ENCODE measurements around the gene GJA3. TPM values are rescaled to one million over a fixed set of nuclear protein-coding genes. Genes with fewer than 3 reads are reported as not detected.

Gene GJA3
- polyA plus RNA-seq, 1 experiment, result 2.4 TPM

DNA sequence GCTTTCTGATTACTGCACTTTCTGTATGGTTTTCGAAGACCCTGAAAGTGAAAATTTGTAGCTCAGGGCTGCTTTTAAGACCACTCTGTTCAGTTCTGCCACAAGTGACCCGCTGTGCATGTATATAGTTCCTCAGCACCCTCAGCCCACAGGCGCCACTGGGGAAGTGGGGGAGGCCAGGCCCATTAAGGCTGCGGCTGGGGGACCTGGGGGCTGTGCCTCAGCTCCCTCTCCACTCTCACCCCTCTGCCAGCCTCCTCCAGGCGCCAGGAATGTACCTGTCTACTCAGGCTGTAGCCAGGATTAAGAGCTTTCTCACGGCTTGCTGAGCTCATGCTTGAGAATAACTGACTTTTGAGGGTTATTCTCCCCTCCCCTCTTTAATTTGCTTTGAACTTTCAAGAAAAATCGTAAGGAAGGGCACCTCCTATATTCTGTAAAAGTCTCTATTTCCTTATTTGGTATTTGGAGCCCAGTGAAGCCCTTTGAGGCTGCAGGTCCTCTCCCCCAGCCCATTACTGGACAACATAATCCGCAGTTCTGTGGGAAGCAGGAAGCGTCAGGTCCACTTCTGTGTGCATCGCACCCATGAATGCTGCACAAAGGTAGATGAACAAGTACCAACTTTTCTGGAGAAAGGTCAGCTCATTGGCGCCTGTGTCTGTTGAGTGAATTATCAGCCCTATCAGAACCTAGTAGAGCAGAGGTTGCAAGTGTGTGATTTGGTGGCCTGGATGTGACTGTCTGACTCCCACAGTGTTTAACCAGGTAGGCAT is 29.6 kb downstream of the GJA3 start:
- H3K27me3 ChIP-seq (ENCODE audit: control insufficient read depth, insufficient read depth, low read length), result peaks cover 8% of the 10 kb centered on the region
- TF ChIP-seq, protein P1, sequence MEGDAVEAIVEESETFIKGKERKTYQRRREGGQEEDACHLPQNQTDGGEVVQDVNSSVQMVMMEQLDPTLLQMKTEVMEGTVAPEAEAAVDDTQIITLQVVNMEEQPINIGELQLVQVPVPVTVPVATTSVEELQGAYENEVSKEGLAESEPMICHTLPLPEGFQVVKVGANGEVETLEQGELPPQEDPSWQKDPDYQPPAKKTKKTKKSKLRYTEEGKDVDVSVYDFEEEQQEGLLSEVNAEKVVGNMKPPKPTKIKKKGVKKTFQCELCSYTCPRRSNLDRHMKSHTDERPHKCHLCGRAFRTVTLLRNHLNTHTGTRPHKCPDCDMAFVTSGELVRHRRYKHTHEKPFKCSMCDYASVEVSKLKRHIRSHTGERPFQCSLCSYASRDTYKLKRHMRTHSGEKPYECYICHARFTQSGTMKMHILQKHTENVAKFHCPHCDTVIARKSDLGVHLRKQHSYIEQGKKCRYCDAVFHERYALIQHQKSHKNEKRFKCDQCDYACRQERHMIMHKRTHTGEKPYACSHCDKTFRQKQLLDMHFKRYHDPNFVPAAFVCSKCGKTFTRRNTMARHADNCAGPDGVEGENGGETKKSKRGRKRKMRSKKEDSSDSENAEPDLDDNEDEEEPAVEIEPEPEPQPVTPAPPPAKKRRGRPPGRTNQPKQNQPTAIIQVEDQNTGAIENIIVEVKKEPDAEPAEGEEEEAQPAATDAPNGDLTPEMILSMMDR (IDR thresholded peaks at IDR 0.05; ENCODE audit: low read depth, low read length), result no peak
- H3K9me3 ChIP-seq (ENCODE audit: control insufficient read depth, insufficient read depth, low read length), result no peaks in the 10 kb centered on the region; the same call in 1 of the 2 replicates
- CTCF ChIA-PET, result no interaction called here
- H3K4me3 ChIP-seq (ENCODE audit: low read depth, low read length), result no peak overlapping the region
- DNase-seq (ENCODE audit: low read depth, low spot score), result no peak
- POLR2A ChIA-PET, result no interaction called here
- no peak overlapping the region for H3K27ac ChIP-seq (ENCODE audit: low read depth, low read length)

DNA sequence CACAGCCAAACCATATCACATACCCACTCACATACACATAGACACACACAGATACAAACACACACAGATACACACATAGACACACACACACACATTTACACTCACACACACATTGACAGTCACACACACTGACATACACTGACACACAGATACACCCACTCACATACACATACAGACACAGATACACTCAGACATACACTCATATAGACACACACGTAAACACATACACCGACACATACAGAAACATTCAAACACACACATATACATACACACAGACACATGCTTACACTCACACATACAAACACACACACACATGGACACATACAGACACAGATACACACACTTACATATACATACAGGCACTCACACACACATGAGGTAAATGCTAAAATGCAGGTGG is 30.2 kb downstream of the GJA3 start:
- ChIA-PET CTCF (no interaction called here), POLR2A (no interaction called here)
- H3K4me3 ChIP-seq (ENCODE audit: low read depth, low read length), result no peak overlapping the region
- peaks cover 8% of the 10 kb centered on the region for H3K27me3 ChIP-seq (ENCODE audit: control insufficient read depth, insufficient read depth, low read length)
- H3K9me3 ChIP-seq (ENCODE audit: control insufficient read depth, insufficient read depth, low read length), result no peaks in the 10 kb centered on the region; the same call in 1 of the 2 replicates
- H3K27ac ChIP-seq (ENCODE audit: low read depth, low read length), result no peak overlapping the region
- DNase-seq (ENCODE audit: low read depth, low spot score), result no peak
- TF ChIP-seq, protein P1 (IDR thresholded peaks at IDR 0.05; ENCODE audit: low read depth, low read length), result no peak

DNA sequence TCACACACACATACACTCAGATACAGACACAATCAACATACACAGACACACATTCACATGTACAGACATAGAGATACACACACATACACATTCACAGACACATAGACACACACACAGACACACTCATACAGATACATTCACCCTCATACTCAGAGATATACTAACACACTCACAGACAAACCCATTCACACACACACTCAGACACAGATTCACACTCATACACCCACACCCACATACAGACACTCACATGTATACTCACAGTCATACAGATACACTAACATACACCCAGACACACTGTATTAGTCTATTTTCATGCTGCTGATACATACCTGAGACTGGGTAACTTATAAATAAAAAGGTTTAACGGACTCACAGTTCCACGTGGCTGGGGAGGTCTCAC is 30.8 kb downstream of the GJA3 start:
- POLR2A ChIA-PET, result no interaction called here
- H3K9me3 ChIP-seq (ENCODE audit: control insufficient read depth, insufficient read depth, low read length), result no peaks in the 10 kb centered on the region; the same call in 1 of the 2 replicates
- CTCF ChIA-PET, result no interaction called here
- no peak overlapping the region for H3K27ac ChIP-seq (ENCODE audit: low read depth, low read length)
- no peak overlapping the region for H3K4me3 ChIP-seq (ENCODE audit: low read depth, low read length)
- peaks cover 8% of the 10 kb centered on the region for H3K27me3 ChIP-seq (ENCODE audit: control insufficient read depth, insufficient read depth, low read length)
- TF ChIP-seq, protein P1 (IDR thresholded peaks at IDR 0.05; ENCODE audit: low read depth, low read length), result no peak
- no peak for DNase-seq (ENCODE audit: low read depth, low spot score)

DNA sequence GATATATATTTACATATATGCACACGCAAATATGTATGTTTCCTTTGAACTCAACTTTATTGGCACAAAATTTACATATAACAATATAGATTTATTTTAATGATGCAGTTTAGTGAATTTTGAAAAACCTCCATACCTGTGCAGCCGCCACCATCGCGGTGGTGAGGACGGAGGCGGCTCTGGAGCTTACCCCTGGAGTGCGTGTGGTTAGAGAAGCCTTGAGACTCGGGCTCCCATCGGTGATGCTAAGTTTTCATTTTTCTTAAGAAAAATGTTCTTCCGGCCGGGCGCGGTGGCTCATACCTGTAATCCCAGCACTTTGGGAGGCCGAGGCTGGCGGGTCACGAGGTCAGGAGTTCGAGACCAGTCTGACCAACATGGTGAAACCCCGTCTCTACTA is 31.8 kb downstream of the GJA3 start:
- no peaks in the 10 kb centered on the region; the same call in 1 of the 2 replicates for H3K9me3 ChIP-seq (ENCODE audit: control insufficient read depth, insufficient read depth, low read length)
- H3K4me3 ChIP-seq (ENCODE audit: low read depth, low read length), result no peak overlapping the region
- DNase-seq (ENCODE audit: low read depth, low spot score), result no peak
- TF ChIP-seq, protein P1 (IDR thresholded peaks at IDR 0.05; ENCODE audit: low read depth, low read length), result no peak
- CTCF ChIA-PET, result no interaction called here
- POLR2A ChIA-PET, result no interaction called here
- peaks cover 8% of the 10 kb centered on the region for H3K27me3 ChIP-seq (ENCODE audit: control insufficient read depth, insufficient read depth, low read length)
- H3K27ac ChIP-seq (ENCODE audit: low read depth, low read length), result no peak overlapping the region

DNA sequence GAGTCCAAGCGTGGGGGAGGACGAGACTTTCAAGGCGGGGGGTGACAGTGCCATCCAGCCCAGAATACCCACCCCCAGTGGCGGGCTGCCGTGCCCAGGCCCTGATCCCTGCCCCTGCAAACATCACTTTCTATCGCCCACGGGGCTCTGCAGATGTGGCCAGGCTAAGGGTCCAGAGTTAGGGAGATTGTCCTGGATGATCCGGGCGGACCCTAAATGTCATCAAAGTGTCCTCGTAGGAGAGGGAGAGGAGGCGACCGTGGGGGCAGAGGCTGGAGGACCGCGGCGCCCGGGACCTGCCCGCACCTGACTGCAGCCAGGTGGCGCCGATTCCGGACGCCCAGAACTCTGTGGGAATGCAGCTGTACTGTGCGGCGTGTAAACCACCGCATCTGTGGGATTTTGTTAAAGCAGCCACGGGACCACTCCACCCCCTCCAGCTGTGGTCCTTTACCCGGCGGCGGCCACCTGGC is 32.4 kb downstream of the GJA3 start:
- ChIA-PET CTCF (interaction anchor here (0.8 to 1.5 kb wide), 3 partner anchors 9 to 38 kb away, joined by 3 to 5 read pairs (median 3); no protein-coding TSS in a partner anchor), POLR2A (interaction anchor here (1.1 kb wide), 1 partner anchor 35 kb away, joined by 4 read pairs; no protein-coding TSS in a partner anchor)
- H3K27ac ChIP-seq (ENCODE audit: low read depth, low read length), result no peak overlapping the region
- H3K4me3 ChIP-seq (ENCODE audit: low read depth, low read length), result no peak overlapping the region
- TF ChIP-seq, protein P1 (IDR thresholded peaks at IDR 0.05; ENCODE audit: low read depth, low read length), result peak; percentile 18; the same call in 1 of the 2 replicates
- H3K9me3 ChIP-seq (ENCODE audit: control insufficient read depth, insufficient read depth, low read length), result no peaks in the 10 kb centered on the region; the same call in 1 of the 2 replicates
- H3K27me3 ChIP-seq (ENCODE audit: control insufficient read depth, insufficient read depth, low read length), result peaks cover 8% of the 10 kb centered on the region
- DNase-seq (ENCODE audit: low read depth, low spot score), result no peak
